ENCODE results near the gene TCP11L1. TPM values are rescaled to one million over a fixed set of nuclear protein-coding genes. Genes with fewer than 3 reads are reported as not detected.

The TCP11L1 gene
- total RNA-seq, 4 donors from 2014 or later: 8.3 to 22.4 (median 19.0) TPM

DNA sequence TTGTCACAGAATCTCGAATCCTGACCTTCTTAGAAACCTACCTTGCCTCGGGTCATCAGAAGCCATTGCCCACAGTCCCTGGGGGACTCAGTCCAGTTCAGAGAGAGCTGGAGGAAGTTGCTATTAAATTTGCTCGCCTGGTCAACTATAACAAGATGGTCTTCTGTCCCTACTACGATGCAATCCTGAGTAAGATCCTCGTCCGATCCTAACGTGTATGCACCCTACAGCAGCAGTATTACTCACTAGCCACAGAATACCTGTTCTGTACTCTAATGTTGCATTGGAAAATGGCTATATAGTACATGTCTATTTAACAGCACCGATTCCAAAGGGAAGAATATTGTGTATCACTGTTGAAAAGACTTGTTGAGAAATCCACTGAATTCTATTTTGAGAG is 33.1 kb downstream of the TCP11L1 start:
- ATAC-seq: no peak
- Histone ChIP-seq H3K36me3 (peaks cover 0 to 80% of the 10 kb centered on the region in 2 donors), H3K27ac (no peak overlapping the region), H3K4me3 (no peak overlapping the region), H3K27me3 (no peaks in the 10 kb centered on the region), H3K4me1 (no peaks in the 10 kb centered on the region), H3K9me3 (no peaks in the 10 kb centered on the region)
- in situ Hi-C loops (cut with MboI; ENCODE audit: low sequenced_read_pairs in 4 of 4): no loop called here
- intact Hi-C loops (cut with DNase I; ENCODE audit: low total_unique reads): no loop called here
- TF ChIP-seq, protein P1, sequence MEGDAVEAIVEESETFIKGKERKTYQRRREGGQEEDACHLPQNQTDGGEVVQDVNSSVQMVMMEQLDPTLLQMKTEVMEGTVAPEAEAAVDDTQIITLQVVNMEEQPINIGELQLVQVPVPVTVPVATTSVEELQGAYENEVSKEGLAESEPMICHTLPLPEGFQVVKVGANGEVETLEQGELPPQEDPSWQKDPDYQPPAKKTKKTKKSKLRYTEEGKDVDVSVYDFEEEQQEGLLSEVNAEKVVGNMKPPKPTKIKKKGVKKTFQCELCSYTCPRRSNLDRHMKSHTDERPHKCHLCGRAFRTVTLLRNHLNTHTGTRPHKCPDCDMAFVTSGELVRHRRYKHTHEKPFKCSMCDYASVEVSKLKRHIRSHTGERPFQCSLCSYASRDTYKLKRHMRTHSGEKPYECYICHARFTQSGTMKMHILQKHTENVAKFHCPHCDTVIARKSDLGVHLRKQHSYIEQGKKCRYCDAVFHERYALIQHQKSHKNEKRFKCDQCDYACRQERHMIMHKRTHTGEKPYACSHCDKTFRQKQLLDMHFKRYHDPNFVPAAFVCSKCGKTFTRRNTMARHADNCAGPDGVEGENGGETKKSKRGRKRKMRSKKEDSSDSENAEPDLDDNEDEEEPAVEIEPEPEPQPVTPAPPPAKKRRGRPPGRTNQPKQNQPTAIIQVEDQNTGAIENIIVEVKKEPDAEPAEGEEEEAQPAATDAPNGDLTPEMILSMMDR (IDR thresholded peaks at IDR 0.05 in 4 of 5, conservative IDR thresholded peaks at IDR 0.05 in 1 of 5): no peak
- TF ChIP-seq POLR2A (IDR thresholded peaks at IDR 0.05): no peak
- no peak for DNase-seq

DNA sequence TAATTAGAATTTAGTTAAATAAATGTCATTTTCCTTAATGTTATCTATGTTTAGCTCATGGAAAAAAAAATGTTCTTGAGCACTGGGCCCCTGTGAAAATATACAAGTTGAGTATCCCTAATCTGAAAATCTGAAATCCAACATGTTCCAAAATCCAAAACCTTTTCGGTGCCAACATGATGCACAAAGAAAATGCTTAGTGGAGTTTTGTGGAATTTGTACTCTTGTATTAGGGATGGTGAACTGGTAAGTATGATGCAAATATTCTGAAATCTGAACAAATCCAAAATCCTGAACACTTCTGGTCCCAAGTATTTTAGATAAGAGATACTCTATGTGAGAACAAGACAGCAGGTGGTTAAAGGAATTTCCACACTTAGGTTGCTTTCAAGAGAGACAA is 44.5 kb downstream of the TCP11L1 start:
- no peaks in the 10 kb centered on the region for H3K27me3 ChIP-seq
- H3K4me3 ChIP-seq: no peak overlapping the region
- H3K9me3 ChIP-seq: no peaks in the 10 kb centered on the region
- TF ChIP-seq, protein P1 (IDR thresholded peaks at IDR 0.05 in 4 of 5, conservative IDR thresholded peaks at IDR 0.05 in 1 of 5): no peak
- TF ChIP-seq POLR2A (IDR thresholded peaks at IDR 0.05): no peak
- no peaks in the 10 kb centered on the region for H3K4me1 ChIP-seq
- DNase-seq (no peak), ATAC-seq (no peak)
- intact Hi-C loops (cut with DNase I; ENCODE audit: low total_unique reads) (no loop called here), in situ Hi-C loops (cut with MboI; ENCODE audit: low sequenced_read_pairs in 4 of 4) (no loop called here)
- H3K27ac ChIP-seq: no peak overlapping the region
- peaks cover 0 to 20% of the 10 kb centered on the region in 2 donors for H3K36me3 ChIP-seq

DNA sequence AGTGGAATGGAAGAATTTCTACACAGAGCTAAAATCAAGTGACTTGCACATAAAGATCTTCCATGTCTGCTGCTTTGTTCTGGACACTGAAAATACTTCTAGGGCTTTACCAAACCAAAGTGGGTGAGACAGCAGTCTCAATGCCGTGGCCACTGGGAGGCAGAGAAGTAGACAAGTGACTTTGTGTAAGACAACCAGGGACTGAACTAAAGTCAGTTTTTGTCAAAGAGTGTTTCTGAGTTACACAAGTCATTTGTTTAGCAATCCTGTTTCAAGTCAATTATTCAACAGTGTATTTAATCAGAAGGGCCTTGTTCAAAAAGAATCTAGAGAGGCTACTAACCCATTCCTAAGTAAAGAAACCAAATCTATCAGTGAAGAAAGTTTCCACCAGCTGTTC is 46.6 kb downstream of the TCP11L1 start:
- intact Hi-C loops (cut with DNase I; ENCODE audit: low total_unique reads): no loop called here
- no peaks in the 10 kb centered on the region for H3K4me1 ChIP-seq
- no peak overlapping the region for H3K4me3 ChIP-seq
- no peak for ATAC-seq
- peaks cover 0 to 20% of the 10 kb centered on the region in 2 donors for H3K36me3 ChIP-seq
- DNase-seq: no peak
- no peak for TF ChIP-seq POLR2A (IDR thresholded peaks at IDR 0.05)
- H3K27ac ChIP-seq: no peak overlapping the region
- in situ Hi-C loops (cut with MboI; ENCODE audit: low sequenced_read_pairs in 4 of 4): no loop called here
- no peaks in the 10 kb centered on the region for H3K9me3 ChIP-seq
- H3K27me3 ChIP-seq: no peaks in the 10 kb centered on the region

DNA sequence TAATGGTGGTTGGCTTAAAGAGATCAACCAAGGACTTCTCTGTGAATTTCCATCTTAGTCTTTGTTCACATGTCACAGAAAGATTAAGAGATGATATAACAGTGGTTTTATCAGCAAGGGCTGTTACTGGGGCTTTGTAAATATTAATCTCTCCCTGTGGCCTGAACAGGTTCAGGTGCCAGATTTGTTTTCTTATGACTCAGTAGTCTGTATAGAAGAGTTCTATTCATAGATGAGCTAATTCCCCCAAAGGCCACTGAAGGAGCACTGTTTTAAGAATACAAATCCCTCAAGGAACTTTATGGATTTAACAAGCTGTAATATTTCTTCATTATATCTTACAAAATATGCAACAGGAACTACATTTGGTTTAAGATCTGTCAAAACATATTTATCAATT is 50.4 kb downstream of the TCP11L1 start:
- TF ChIP-seq POLR2A (IDR thresholded peaks at IDR 0.05): no peak
- TF ChIP-seq, protein P1 (IDR thresholded peaks at IDR 0.05 in 4 of 5, conservative IDR thresholded peaks at IDR 0.05 in 1 of 5): no peak
- Histone ChIP-seq H3K4me1 (no peaks in the 10 kb centered on the region), H3K4me3 (no peak overlapping the region), H3K36me3 (peaks cover 0 to 11% of the 10 kb centered on the region in 2 donors), H3K9me3 (no peaks in the 10 kb centered on the region), H3K27ac (no peak overlapping the region), H3K27me3 (no peaks in the 10 kb centered on the region)
- DNase-seq (no peak), ATAC-seq (no peak)
- intact Hi-C loops (cut with DNase I; ENCODE audit: low total_unique reads) (no loop called here), in situ Hi-C loops (cut with MboI; ENCODE audit: low sequenced_read_pairs in 4 of 4) (no loop called here)

DNA sequence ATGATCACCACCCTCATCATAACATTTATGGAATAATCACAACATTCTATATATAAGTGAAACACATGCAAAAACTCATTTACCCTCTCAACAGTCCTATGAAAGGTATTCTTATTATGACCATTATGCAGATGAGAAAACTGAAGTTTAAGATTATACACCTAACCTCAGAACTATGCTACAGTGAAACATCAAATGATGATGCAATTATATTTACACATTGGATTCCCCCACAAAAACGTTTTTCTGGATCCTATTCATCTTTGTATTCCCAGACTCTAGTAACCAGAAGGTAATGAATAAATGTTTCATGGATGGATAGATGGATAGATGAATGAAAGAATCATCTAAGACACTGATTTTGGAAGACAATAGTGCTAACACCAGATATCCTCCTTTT is 54.8 kb downstream of the TCP11L1 start:
- TF ChIP-seq, protein P1 (IDR thresholded peaks at IDR 0.05 in 4 of 5, conservative IDR thresholded peaks at IDR 0.05 in 1 of 5): no peak
- no peak for TF ChIP-seq POLR2A (IDR thresholded peaks at IDR 0.05)
- Histone ChIP-seq H3K27ac (no peak overlapping the region), H3K27me3 (no peaks in the 10 kb centered on the region), H3K4me3 (no peak overlapping the region), H3K36me3 (peaks cover 0 to 21% of the 10 kb centered on the region in 2 donors), H3K9me3 (no peaks in the 10 kb centered on the region), H3K4me1 (no peaks in the 10 kb centered on the region)
- DNase-seq (no peak), ATAC-seq (no peak)
- intact Hi-C loops (cut with DNase I; ENCODE audit: low total_unique reads) (no loop called here), in situ Hi-C loops (cut with MboI; ENCODE audit: low sequenced_read_pairs in 4 of 4) (no loop called here)
